Adrenal gland (tissue), 5 donors: ENCODE data around the gene SLC9A2.

Experiments used
- CTCF ChIP-seq, 6 experiments: fragments of 450-650 bp in 4 of 6; fragments of 200-600 bp in 2 of 6; sonication (generic) in 1 of 6; IDR thresholded peaks; 1 replicate in 5 of 6; 2 replicates in 1 of 6; pipeline versions ENCODE4 v1.5.1 to v1.8.0; 2016 to 2021; ENCODE audit warnings: antibody characterized with exemption in 6 of 6, mild to moderate bottlenecking in 2 of 6, moderate library complexity in 1 of 6
- POLR2A ChIP-seq, 2 donors: fragments of 450-650 bp; IDR thresholded peaks; one replicate each; pipeline ENCODE4 v1.6.1; 2017; ENCODE audit warnings: antibody characterized with exemption in 2 of 2, mild to moderate bottlenecking in 2 of 2, moderate library complexity in 1 of 2
- donor health status: DM: no; HTN: no; CAD: no.

GRCh38 chr2:102703305-102703704 is 84.0 kb downstream of the SLC9A2 start:
- TF ChIP-seq CTCF (IDR thresholded peaks at IDR 0.05) (no peak), POLR2A (IDR thresholded peaks at IDR 0.05) (no peak)
